Measurements from ENCODE around the gene SLAIN1. TPM values are rescaled to one million over a fixed set of nuclear protein-coding genes. Genes with fewer than 3 reads are reported as not detected.
A peak's percentile ranks its signal among the peaks of the same experiment; 100 is the strongest.

The SLAIN1 gene
- total and polyA plus RNA-seq, 2 donors (not counting 1 experiment from before 2014, with no cell fraction given): 12.7 to 29.5 TPM

GRCh38 chr13:77698201-77699058 is 943 bp downstream of the SLAIN1 start:
- TF ChIP-seq EZH2 (IDR thresholded peaks at IDR 0.05; ENCODE audit: borderline replicate concordance, insufficient read depth, low read depth, low read length, poor library complexity, severe bottlenecking) (no peak), CTCF (IDR thresholded peaks at IDR 0.05) (peak; percentile 24)
- no peaks in the 10 kb centered on the region for H3K27me3 Mint-ChIP-seq
- no peaks in the 10 kb centered on the region for H3K27me3 ChIP-seq (replicated peaks in 1 of 4; ENCODE audit: control extremely low read depth in 1 of 4, control insufficient read depth in 3 of 4, insufficient read depth in 4 of 4, low read length in 3 of 4)
- H3K4me2 ChIP-seq (replicated peaks; ENCODE audit: low read depth, low read length, poor library complexity, severe bottlenecking): peak overlapping the region; percentile 97
- H4K20me1 ChIP-seq (ENCODE audit: control insufficient read depth, insufficient read depth, low read length, poor library complexity, severe bottlenecking): no peaks in the 10 kb centered on the region
- peak overlapping the region; percentile 97 for H3K4me3 Mint-ChIP-seq
- intact Hi-C loops (cut with micrococcal nuclease): loop anchor here (2.0 to 10.0 kb wide), 9 partner anchors 54 to 1709 kb away; partner anchors contain the start of genes CLN5, FBXL3, MYCBP2 and POU4F1
- H3K27ac Mint-ChIP-seq: peak overlapping the region; percentile 93
- H3K4me1 Mint-ChIP-seq: peaks cover 28% of the 10 kb centered on the region
- H2AFZ ChIP-seq (ENCODE audit: insufficient read depth, low read depth, low read length, poor library complexity, severe bottlenecking): peak overlapping the region; percentile 82
- ChIA-PET POLR2A (interaction anchor here (0.6 kb wide), 1 partner anchor 247 kb away, joined by 4 read pairs; no protein-coding TSS in a partner anchor), CTCF (interaction anchor here (0.8 to 1.6 kb wide), 3 partner anchors 11 to 718 kb away, joined by 3 read pairs; no protein-coding TSS in a partner anchor)
- no peak overlapping the region for H3K27ac ChIP-seq (ENCODE audit: low read length in 2 of 2)
- peak overlapping the region; percentile 71 to 97 (median 80) for H3K4me3 ChIP-seq (ENCODE audit: control extremely low read depth in 1 of 5, extremely low read depth in 1 of 5, insufficient read depth in 1 of 5, low read depth in 2 of 5, low read length in 4 of 5)
- DNase-seq (peak; percentile 65), ATAC-seq (ENCODE audit: low read depth) (peak; percentile 4)
- no peaks in the 10 kb centered on the region for H3K9me3 Mint-ChIP-seq (ENCODE audit: insufficient read depth)
- no peaks in the 10 kb centered on the region for H3K9me3 ChIP-seq (ENCODE audit: control extremely low read depth in 1 of 3, control insufficient read depth in 2 of 3, insufficient read depth in 1 of 3, low read length in 2 of 3)
- WGBS (ENCODE audit: insufficient coverage): under 1% methylated on average over 74 of the region's 75 CpGs
- H3K9ac ChIP-seq (ENCODE audit: low read length): peak overlapping the region; percentile 86
- H3K36me3 ChIP-seq (replicated peaks in 1 of 2; ENCODE audit: control extremely low read depth in 1 of 2, control insufficient read depth in 1 of 2, extremely low read depth in 1 of 2, insufficient read depth in 2 of 2, low read length in 1 of 2): no peaks in the 10 kb centered on the region
- H3K79me2 ChIP-seq (ENCODE audit: control insufficient read depth, insufficient read depth, low read length): peaks cover 4% of the 10 kb centered on the region
- H3K4me1 ChIP-seq (ENCODE audit: control insufficient read depth in 2 of 2, insufficient read depth in 2 of 2, low read length in 2 of 2): peaks cover 16 to 18% of the 10 kb centered on the region in 2 donors
